ENCODE results near the gene CDPF1. TPM values are rescaled to one million over a fixed set of nuclear protein-coding genes. Genes with fewer than 3 reads are reported as not detected.

Gene CDPF1
- polyA plus RNA-seq, 3 donors, result 8.3 to 8.4 (median 8.3) TPM

DNA sequence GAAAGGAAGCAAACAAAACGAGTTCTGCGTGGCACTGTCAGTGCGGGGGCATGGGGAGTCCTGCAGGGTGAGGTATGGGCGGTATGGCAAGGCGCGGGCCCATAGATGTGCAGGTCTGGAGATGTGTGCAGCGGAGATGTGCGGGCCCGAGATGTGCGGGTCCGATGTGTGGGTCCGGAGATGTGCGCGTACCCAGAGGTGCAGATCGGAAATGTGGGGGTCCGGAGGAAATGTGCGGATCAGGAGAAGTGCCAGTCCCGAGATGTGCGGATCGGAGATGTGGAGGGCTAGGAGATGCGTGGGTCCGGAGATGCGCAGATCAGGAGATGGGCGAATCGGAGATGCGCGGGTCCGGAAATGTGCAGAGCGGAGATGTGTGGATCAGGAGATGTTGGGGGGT is 35.9 kb downstream of the CDPF1 start:
- 98% methylated on average over 29 of the region's 29 CpGs for WGBS (ENCODE audit: insufficient coverage)
- Mint-ChIP-seq H3K4me1 (no peaks in the 10 kb centered on the region), H3K36me3 (peaks cover 80 to 95% of the 10 kb centered on the region in 2 donors), H3K9me3 (peaks cover 17 to 34% (median 31%) of the 10 kb centered on the region in 7 donors), H3K27ac (peak overlapping the region in 1 of 7 donors; percentile 46), H3K4me3 (no peak overlapping the region), H3K27me3 (ENCODE audit: low read depth in 3 of 3) (peaks cover 0 to 2% (median 0%) of the 10 kb centered on the region in 3 donors)
- Histone ChIP-seq H3K4me1 (ENCODE audit: control insufficient read depth in 1 of 2, insufficient read depth in 2 of 2, low read length in 2 of 2) (no peaks in the 10 kb centered on the region), H3K27me3 (ENCODE audit: control insufficient read depth in 2 of 2, insufficient read depth in 2 of 2, low read length in 2 of 2) (no peaks in the 10 kb centered on the region), H3K9ac (ENCODE audit: insufficient read depth, low read length, poor library complexity, severe bottlenecking) (no peak overlapping the region), H3K4me3 (replicated peaks in 1 of 3; ENCODE audit: low read depth in 2 of 3, low read length in 3 of 3) (no peak overlapping the region), H4K20me1 (ENCODE audit: insufficient read depth, low read length) (no peaks in the 10 kb centered on the region), H3K36me3 (replicated peaks in 1 of 2; ENCODE audit: control insufficient read depth in 1 of 2, insufficient read depth in 2 of 2, low read length in 2 of 2) (peaks cover 27 to 72% of the 10 kb centered on the region in 2 donors), H3K9me3 (replicated peaks in 1 of 2; ENCODE audit: control insufficient read depth in 1 of 2, insufficient read depth in 1 of 2, low read length in 2 of 2) (peaks cover 9 to 25% of the 10 kb centered on the region in 2 donors), H2AFZ (ENCODE audit: insufficient read depth, low read depth, low read length, poor library complexity, severe bottlenecking) (no peak overlapping the region), H3K79me2 (ENCODE audit: insufficient read depth, low read length) (no peaks in the 10 kb centered on the region), H3K4me2 (replicated peaks; ENCODE audit: extremely low read depth, low read length, poor library complexity, severe bottlenecking) (no peak overlapping the region), H3K27ac (ENCODE audit: low read depth in 1 of 2, low read length in 2 of 2) (no peak overlapping the region)
- intact Hi-C loops (cut with micrococcal nuclease), result no loop called here
- DNase-seq, result no peak
- TF ChIP-seq, protein P1, sequence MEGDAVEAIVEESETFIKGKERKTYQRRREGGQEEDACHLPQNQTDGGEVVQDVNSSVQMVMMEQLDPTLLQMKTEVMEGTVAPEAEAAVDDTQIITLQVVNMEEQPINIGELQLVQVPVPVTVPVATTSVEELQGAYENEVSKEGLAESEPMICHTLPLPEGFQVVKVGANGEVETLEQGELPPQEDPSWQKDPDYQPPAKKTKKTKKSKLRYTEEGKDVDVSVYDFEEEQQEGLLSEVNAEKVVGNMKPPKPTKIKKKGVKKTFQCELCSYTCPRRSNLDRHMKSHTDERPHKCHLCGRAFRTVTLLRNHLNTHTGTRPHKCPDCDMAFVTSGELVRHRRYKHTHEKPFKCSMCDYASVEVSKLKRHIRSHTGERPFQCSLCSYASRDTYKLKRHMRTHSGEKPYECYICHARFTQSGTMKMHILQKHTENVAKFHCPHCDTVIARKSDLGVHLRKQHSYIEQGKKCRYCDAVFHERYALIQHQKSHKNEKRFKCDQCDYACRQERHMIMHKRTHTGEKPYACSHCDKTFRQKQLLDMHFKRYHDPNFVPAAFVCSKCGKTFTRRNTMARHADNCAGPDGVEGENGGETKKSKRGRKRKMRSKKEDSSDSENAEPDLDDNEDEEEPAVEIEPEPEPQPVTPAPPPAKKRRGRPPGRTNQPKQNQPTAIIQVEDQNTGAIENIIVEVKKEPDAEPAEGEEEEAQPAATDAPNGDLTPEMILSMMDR (IDR thresholded peaks at IDR 0.05), result no peak

DNA sequence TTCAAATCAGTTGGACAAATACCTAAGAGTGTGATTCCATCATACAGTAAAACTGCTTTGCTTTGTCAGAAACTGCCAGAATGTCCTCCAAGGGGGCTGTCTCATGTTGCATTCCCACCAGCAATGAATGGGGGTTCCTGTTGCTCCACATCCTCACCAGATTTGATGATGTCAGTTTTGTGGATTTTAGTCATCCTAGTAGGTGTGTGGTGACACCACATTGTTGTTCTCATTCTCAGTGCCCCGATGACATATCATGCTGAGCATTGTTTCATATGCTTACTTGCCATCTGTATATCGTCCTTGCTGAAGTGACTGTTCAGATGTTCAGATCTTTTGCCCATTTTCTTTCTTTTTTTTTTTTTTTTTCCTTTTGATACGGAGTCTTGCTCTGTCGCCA is 37.0 kb downstream of the CDPF1 start:
- Mint-ChIP-seq H3K4me3 (no peak overlapping the region), H3K9me3 (peaks cover 25 to 44% (median 42%) of the 10 kb centered on the region in 7 donors), H3K4me1 (no peaks in the 10 kb centered on the region), H3K36me3 (peaks cover 80 to 95% of the 10 kb centered on the region in 2 donors), H3K27ac (no peak overlapping the region), H3K27me3 (ENCODE audit: low read depth in 3 of 3) (peaks cover 0 to 2% (median 0%) of the 10 kb centered on the region in 3 donors)
- intact Hi-C loops (cut with micrococcal nuclease), result no loop called here
- H3K4me2 ChIP-seq (replicated peaks; ENCODE audit: extremely low read depth, low read length, poor library complexity, severe bottlenecking), result no peak overlapping the region
- peaks cover 21 to 67% of the 10 kb centered on the region in 2 donors for H3K36me3 ChIP-seq (replicated peaks in 1 of 2; ENCODE audit: control insufficient read depth in 1 of 2, insufficient read depth in 2 of 2, low read length in 2 of 2)
- H3K79me2 ChIP-seq (ENCODE audit: insufficient read depth, low read length), result no peaks in the 10 kb centered on the region
- WGBS (ENCODE audit: insufficient coverage), result 100% methylated on average over 2 of the region's 4 CpGs
- no peaks in the 10 kb centered on the region for H3K4me1 ChIP-seq (ENCODE audit: control insufficient read depth in 1 of 2, insufficient read depth in 2 of 2, low read length in 2 of 2)
- H3K9ac ChIP-seq (ENCODE audit: insufficient read depth, low read length, poor library complexity, severe bottlenecking), result no peak overlapping the region
- H3K9me3 ChIP-seq (replicated peaks in 1 of 2; ENCODE audit: control insufficient read depth in 1 of 2, insufficient read depth in 1 of 2, low read length in 2 of 2), result peaks cover 20 to 29% of the 10 kb centered on the region in 2 donors
- no peaks in the 10 kb centered on the region for H3K27me3 ChIP-seq (ENCODE audit: control insufficient read depth in 2 of 2, insufficient read depth in 2 of 2, low read length in 2 of 2)
- H4K20me1 ChIP-seq (ENCODE audit: insufficient read depth, low read length), result no peaks in the 10 kb centered on the region
- TF ChIP-seq, protein P1 (IDR thresholded peaks at IDR 0.05), result no peak
- no peak for DNase-seq
- H3K27ac ChIP-seq (ENCODE audit: low read depth in 1 of 2, low read length in 2 of 2), result no peak overlapping the region
- H2AFZ ChIP-seq (ENCODE audit: insufficient read depth, low read depth, low read length, poor library complexity, severe bottlenecking), result no peak overlapping the region
- H3K4me3 ChIP-seq (replicated peaks in 1 of 3; ENCODE audit: low read depth in 2 of 3, low read length in 3 of 3), result no peak overlapping the region

Data from CD14-positive monocyte (primary cell).